AG09319 (cell line): ENCODE results near the gene NPHS1.

Source experiments
- DNase-seq: peaks from one replicate; pipeline ENCODE4 v3.0.0-alpha.2; 2010; ENCODE audit warnings: low read depth; ENCODE audit errors: extremely low read depth
- CTCF ChIP-seq: IDR thresholded peaks from 2 replicates; pipeline ENCODE4 v1.5.1; 2011; ENCODE audit warnings: low read depth, mild to moderate bottlenecking, inconsistent platforms, low read length, moderate library complexity

Gene NPHS1

GRCh38 chr19:35776102-35776788, 76.1 kb downstream of the NPHS1 start:
- no peak for TF ChIP-seq CTCF
- no peak for DNase-seq
